ENCODE results near the gene CALM3. TPM values are rescaled to one million over a fixed set of nuclear protein-coding genes. Genes with fewer than 3 reads are reported as not detected.
"Not testable (repeated sequence)": the region's sequence is repeated elsewhere in the genome, so short reads cannot be mapped to it uniquely, and the experiment has no call there.

The CALM3 gene
- polyA plus RNA-seq = 401 TPM
- long read RNA-seq, donor 1, transcript CALM3-207 (4 exons, 721 nt) = minor isoform, 6 of 188 reads
- long read RNA-seq, donor 1, transcript CALM3-201 (6 exons, 2,289 nt) = major isoform, 128 of 188 reads
- long read RNA-seq, donor 1, partial matches to known transcripts = 47 of 188 reads
- long read RNA-seq, donor 1, other reads (novel, unspliced or antisense) = 6 of 188 reads
- long read RNA-seq, donor 2, transcript CALM3-207 (4 exons, 721 nt) = minor isoform, 22 of 377 reads
- long read RNA-seq, donor 2, transcript CALM3-201 (6 exons, 2,289 nt) = major isoform, 256 of 377 reads
- long read RNA-seq, donor 2, partial matches to known transcripts = 69 of 377 reads
- long read RNA-seq, donor 2, other reads (novel, unspliced or antisense) = 22 of 377 reads
- long read RNA-seq, donor 3, transcript CALM3-207 (4 exons, 721 nt) = minor isoform, 23 of 487 reads
- long read RNA-seq, donor 3, transcript CALM3-201 (6 exons, 2,289 nt) = major isoform, 355 of 487 reads
- long read RNA-seq, donor 3, partial matches to known transcripts = 61 of 487 reads
- long read RNA-seq, donor 3, other reads (novel, unspliced or antisense) = 41 of 487 reads
- long read RNA-seq, donor 4, transcript CALM3-207 (4 exons, 721 nt) = minor isoform, 6 of 45 reads
- long read RNA-seq, donor 4, transcript CALM3-201 (6 exons, 2,289 nt) = major isoform, 32 of 45 reads
- long read RNA-seq, donor 4, partial matches to known transcripts = 7 of 45 reads
- long read RNA-seq, donor 4, other reads (novel, unspliced or antisense) = 0 of 45 reads
- long read RNA-seq, donor 5, transcript CALM3-207 (4 exons, 721 nt) = minor isoform, 6 of 116 reads
- long read RNA-seq, donor 5, transcript CALM3-201 (6 exons, 2,289 nt) = major isoform, 95 of 116 reads
- long read RNA-seq, donor 5, partial matches to known transcripts = 14 of 116 reads
- long read RNA-seq, donor 5, other reads (novel, unspliced or antisense) = 0 of 116 reads
- long read RNA-seq, donor 6, transcript CALM3-201 (6 exons, 2,289 nt) = major isoform, 229 of 307 reads
- long read RNA-seq, donor 6, transcript CALM3-207 (4 exons, 721 nt) = minor isoform, 10 of 307 reads
- long read RNA-seq, donor 6, partial matches to known transcripts = 47 of 307 reads
- long read RNA-seq, donor 6, other reads (novel, unspliced or antisense) = 14 of 307 reads
- long read RNA-seq, donor 7, transcript CALM3-201 (6 exons, 2,289 nt) = major isoform, 90 of 104 reads
- long read RNA-seq, donor 7, transcript CALM3-207 (4 exons, 721 nt) = minor isoform, 7 of 104 reads
- long read RNA-seq, donor 7, partial matches to known transcripts = 5 of 104 reads
- long read RNA-seq, donor 7, other reads (novel, unspliced or antisense) = 0 of 104 reads
- long read RNA-seq, donor 8, transcript CALM3-201 (6 exons, 2,289 nt) = major isoform, 265 of 366 reads
- long read RNA-seq, donor 8, transcript CALM3-207 (4 exons, 721 nt) = minor isoform, 16 of 366 reads
- long read RNA-seq, donor 8, partial matches to known transcripts = 58 of 366 reads
- long read RNA-seq, donor 8, other reads (novel, unspliced or antisense) = 19 of 366 reads
- long read RNA-seq, donor 9, transcript CALM3-201 (6 exons, 2,289 nt) = major isoform, 181 of 254 reads
- long read RNA-seq, donor 9, transcript CALM3-207 (4 exons, 721 nt) = minor isoform, 15 of 254 reads
- long read RNA-seq, donor 9, partial matches to known transcripts = 37 of 254 reads
- long read RNA-seq, donor 9, other reads (novel, unspliced or antisense) = 12 of 254 reads
- long read RNA-seq, donor 10, transcript CALM3-201 (6 exons, 2,289 nt) = major isoform, 238 of 315 reads
- long read RNA-seq, donor 10, transcript CALM3-207 (4 exons, 721 nt) = minor isoform, 21 of 315 reads
- long read RNA-seq, donor 10, partial matches to known transcripts = 30 of 315 reads
- long read RNA-seq, donor 10, other reads (novel, unspliced or antisense) = 19 of 315 reads
- long read RNA-seq, donor 11, transcript CALM3-207 (4 exons, 721 nt) = minor isoform, 11 of 212 reads
- long read RNA-seq, donor 11, transcript CALM3-201 (6 exons, 2,289 nt) = major isoform, 147 of 212 reads
- long read RNA-seq, donor 11, partial matches to known transcripts = 31 of 212 reads
- long read RNA-seq, donor 11, other reads (novel, unspliced or antisense) = 19 of 212 reads

GRCh38 chr19:46601318-46602224, at the start of gene CALM3:
Gene CALM3 (plus strand): TSS chr19:46601330. CDS start chr19:46601435, 105 bp downstream.
- WGBS (ENCODE audit: insufficient coverage, low lambda C conversion rate) = 0% methylated on average over 5 of the region's 51 CpGs
- H3K27me3 ChIP-seq (ENCODE audit: control insufficient read depth, insufficient read depth, low read length) = no peaks in the 10 kb centered on the region
- peaks cover 17% of the 10 kb centered on the region for H3K36me3 ChIP-seq (ENCODE audit: control insufficient read depth, insufficient read depth, low read length)
- peaks cover 3% of the 10 kb centered on the region for H3K9me3 ChIP-seq (ENCODE audit: control insufficient read depth, low read depth, low read length)
- peak within 1 kb of the TSS; percentile 99 for H3K27ac ChIP-seq (ENCODE audit: low read length)
- DNase-seq = peak in 1 of 2 donors; percentile 36
- peak within 1 kb of the TSS; percentile 98 for H3K4me3 ChIP-seq (ENCODE audit: low read length)
- peaks cover 29% of the 10 kb centered on the region for H3K4me1 ChIP-seq (ENCODE audit: control insufficient read depth, insufficient read depth, low read length)

- peaks cover 12% of the 10 kb centered on the region for H3K9me3 ChIP-seq (ENCODE audit: control insufficient read depth, low read depth, low read length)
- no peak for DNase-seq
- no peak overlapping the region for H3K4me3 ChIP-seq (ENCODE audit: low read length)
- no peaks in the 10 kb centered on the region for H3K4me1 ChIP-seq (ENCODE audit: control insufficient read depth, insufficient read depth, low read length)
- WGBS (ENCODE audit: insufficient coverage, low lambda C conversion rate) = 100% methylated on average over 1 of the region's 1 CpG
- H3K36me3 ChIP-seq (ENCODE audit: control insufficient read depth, insufficient read depth, low read length) = no peaks in the 10 kb centered on the region
- no peak overlapping the region for H3K27ac ChIP-seq (ENCODE audit: low read length)
- no peaks in the 10 kb centered on the region for H3K27me3 ChIP-seq (ENCODE audit: control insufficient read depth, insufficient read depth, low read length)
These were observed 48.2 kb upstream of the CALM3 start for GRCh38 chr19:46552891-46553290.

DNA sequence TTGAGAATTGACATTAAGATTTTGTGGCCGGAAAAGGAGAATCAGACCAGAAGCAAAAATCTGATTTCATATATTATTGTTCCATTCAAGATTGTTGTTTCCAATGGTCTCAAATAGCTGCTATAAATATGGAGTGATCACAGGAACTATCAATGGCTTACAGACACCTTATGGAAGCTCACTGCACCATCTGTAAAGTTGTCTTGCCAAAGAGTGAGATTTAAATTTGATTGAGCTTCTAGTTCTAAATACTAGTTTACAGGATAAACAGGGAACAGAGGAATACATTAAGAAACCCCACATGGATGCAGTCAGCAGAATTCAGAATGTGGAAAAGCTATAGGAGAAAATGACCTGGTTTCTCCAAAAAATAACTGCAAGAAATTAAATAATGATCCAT, 47.0 kb upstream of the CALM3 start:
- no peaks in the 10 kb centered on the region for H3K27me3 ChIP-seq (ENCODE audit: control insufficient read depth, insufficient read depth, low read length)
- DNase-seq = no peak
- H3K27ac ChIP-seq (ENCODE audit: low read length) = no peak overlapping the region
- H3K4me3 ChIP-seq (ENCODE audit: low read length) = no peak overlapping the region
- no peaks in the 10 kb centered on the region for H3K36me3 ChIP-seq (ENCODE audit: control insufficient read depth, insufficient read depth, low read length)
- peaks cover 12% of the 10 kb centered on the region for H3K9me3 ChIP-seq (ENCODE audit: control insufficient read depth, low read depth, low read length)
- no CpG with 5 or more reads among the region's 1 CpG for WGBS (ENCODE audit: insufficient coverage, low lambda C conversion rate)
- no peaks in the 10 kb centered on the region for H3K4me1 ChIP-seq (ENCODE audit: control insufficient read depth, insufficient read depth, low read length)

DNA sequence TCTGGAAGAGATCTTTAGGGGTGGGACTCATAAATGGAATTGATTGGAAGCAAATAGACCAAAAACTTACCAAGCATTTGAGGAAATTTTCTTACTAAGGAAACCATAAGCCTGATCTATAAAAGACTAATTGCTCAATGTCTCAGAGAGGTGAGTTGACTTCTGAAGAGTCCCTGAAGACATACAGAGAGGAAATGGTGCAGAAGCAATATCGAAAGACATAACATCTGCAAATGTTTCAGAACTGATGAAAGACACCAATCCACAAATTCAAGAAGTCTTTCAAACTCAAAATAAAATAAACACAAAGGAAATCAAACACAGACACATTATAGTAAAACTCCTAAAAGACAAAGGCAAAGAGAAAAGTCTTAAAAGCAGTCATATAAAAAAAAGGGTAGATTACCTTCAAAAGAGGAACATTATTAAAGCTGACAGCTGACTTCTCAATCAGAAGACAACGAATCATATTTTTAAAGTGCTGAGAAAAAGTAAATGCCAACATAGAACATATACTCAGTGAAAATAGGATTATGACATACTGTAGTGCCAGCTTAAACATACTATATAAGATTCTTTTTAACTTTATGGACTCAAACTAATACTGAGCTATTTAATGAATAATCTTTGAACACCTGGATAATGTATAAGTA, 45.4 kb upstream of the CALM3 start:
- WGBS (ENCODE audit: insufficient coverage, low lambda C conversion rate) = 60% methylated on average over 1 of the region's 2 CpGs

DNA sequence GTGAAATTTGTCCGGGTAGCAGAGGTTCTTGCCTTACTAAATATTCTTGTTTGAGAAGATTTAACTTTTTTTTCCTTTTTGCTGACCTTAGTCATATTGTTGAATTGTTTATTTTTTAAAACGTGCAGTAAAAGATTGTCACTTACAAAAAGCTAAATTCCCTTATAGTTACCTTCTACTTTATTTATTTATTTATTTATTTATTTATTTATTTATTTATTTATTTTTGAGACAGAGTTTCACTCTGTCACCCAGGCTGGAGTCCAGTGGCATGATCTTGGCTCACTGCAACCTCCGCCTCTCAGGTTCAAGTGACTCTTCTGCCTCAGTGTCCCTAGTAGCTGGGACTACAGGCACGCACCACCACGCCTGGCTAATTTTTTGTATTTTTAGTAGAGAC, 44.7 kb upstream of the CALM3 start:
- H3K27me3 ChIP-seq (ENCODE audit: control insufficient read depth, insufficient read depth, low read length); H3K27ac ChIP-seq (ENCODE audit: low read length); H3K4me3 ChIP-seq (ENCODE audit: low read length); DNase-seq; H3K36me3 ChIP-seq (ENCODE audit: control insufficient read depth, insufficient read depth, low read length); H3K9me3 ChIP-seq (ENCODE audit: control insufficient read depth, low read depth, low read length); H3K4me1 ChIP-seq (ENCODE audit: control insufficient read depth, insufficient read depth, low read length): not testable (repeated sequence)
- 67% methylated on average over 2 of the region's 5 CpGs for WGBS (ENCODE audit: insufficient coverage, low lambda C conversion rate)

More for the DNA sequence above, 45.4 kb upstream of the CALM3 start:
- no peaks in the 10 kb centered on the region for H3K36me3 ChIP-seq (ENCODE audit: control insufficient read depth, insufficient read depth, low read length)
- H3K4me1 ChIP-seq (ENCODE audit: control insufficient read depth, insufficient read depth, low read length) = no peaks in the 10 kb centered on the region
- peaks cover 8% of the 10 kb centered on the region for H3K9me3 ChIP-seq (ENCODE audit: control insufficient read depth, low read depth, low read length)
- DNase-seq = no peak
- no peak overlapping the region for H3K27ac ChIP-seq (ENCODE audit: low read length)
- H3K4me3 ChIP-seq (ENCODE audit: low read length) = no peak overlapping the region
- no peaks in the 10 kb centered on the region for H3K27me3 ChIP-seq (ENCODE audit: control insufficient read depth, insufficient read depth, low read length)

DNA sequence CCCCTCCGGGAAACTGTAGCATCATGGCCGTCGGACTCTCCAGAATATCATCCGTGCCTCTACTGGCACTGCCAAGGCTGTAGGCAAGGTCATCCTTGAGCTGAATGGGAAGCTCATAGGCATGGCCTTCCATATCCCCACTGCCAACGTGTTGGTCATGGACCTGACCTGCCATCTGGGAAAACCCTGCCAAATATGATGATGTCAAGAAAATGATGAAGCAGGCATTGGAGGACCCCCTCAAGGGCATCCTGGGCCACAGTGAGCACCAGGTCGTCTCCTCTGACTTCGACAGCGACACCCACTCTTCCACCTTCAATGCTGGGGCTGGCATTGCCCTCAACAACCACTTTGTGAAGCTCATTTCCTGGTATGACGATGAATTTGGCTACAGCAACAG, 41.9 kb upstream of the CALM3 start:
- H3K9me3 ChIP-seq (ENCODE audit: control insufficient read depth, low read depth, low read length) = peaks cover 5% of the 10 kb centered on the region
- no peak overlapping the region for H3K4me3 ChIP-seq (ENCODE audit: low read length)
- H3K27me3 ChIP-seq (ENCODE audit: control insufficient read depth, insufficient read depth, low read length) = no peaks in the 10 kb centered on the region
- no peak overlapping the region for H3K27ac ChIP-seq (ENCODE audit: low read length)
- no peaks in the 10 kb centered on the region for H3K4me1 ChIP-seq (ENCODE audit: control insufficient read depth, insufficient read depth, low read length)
- no peak for DNase-seq
- no peaks in the 10 kb centered on the region for H3K36me3 ChIP-seq (ENCODE audit: control insufficient read depth, insufficient read depth, low read length)
- WGBS (ENCODE audit: insufficient coverage, low lambda C conversion rate) = no CpG with 5 or more reads among the region's 9 CpGs

DNA sequence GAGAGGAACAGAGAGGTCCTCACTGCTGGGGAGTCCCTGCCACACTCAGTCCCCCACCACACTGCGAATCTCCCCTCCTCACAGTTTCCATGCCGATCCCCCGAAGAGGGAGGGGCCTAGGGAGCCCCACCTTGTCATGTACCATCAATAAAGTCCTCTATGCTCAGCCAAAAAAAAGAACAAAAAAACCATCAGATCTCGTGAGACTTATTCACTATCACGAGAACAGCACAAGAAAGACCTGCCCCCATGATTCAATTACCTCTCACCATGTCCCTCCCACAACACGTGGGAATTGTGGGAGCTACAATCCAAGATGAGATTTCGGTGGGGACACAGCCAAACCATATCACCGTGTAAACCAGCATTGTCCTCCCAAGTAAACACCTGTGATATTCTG, 41.5 kb upstream of the CALM3 start:
- not testable (repeated sequence) for H3K4me3 ChIP-seq (ENCODE audit: low read length); DNase-seq; H3K36me3 ChIP-seq (ENCODE audit: control insufficient read depth, insufficient read depth, low read length); H3K9me3 ChIP-seq (ENCODE audit: control insufficient read depth, low read depth, low read length); H3K27ac ChIP-seq (ENCODE audit: low read length); H3K4me1 ChIP-seq (ENCODE audit: control insufficient read depth, insufficient read depth, low read length); H3K27me3 ChIP-seq (ENCODE audit: control insufficient read depth, insufficient read depth, low read length)
- no CpG with 5 or more reads among the region's 8 CpGs for WGBS (ENCODE audit: insufficient coverage, low lambda C conversion rate)

DNA sequence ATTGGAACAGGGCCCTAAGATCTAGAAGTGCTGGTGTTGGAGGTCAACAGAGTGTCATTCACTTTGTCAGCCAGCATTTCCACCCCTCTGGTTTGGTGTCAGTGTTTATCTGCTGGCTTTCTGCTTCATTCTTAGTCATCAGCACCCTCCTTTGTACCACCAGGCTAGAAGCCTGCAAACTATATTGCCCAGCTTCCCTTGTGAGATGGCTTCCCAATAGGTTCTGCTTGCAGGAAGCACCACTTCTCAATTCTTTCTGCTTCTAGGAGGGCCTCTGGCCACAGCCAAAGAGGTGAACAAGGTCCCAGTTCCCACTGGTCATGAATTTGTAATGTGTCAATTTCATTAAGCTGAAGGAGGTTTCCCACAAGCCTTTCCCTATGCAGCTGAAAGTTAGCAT, 36.4 kb upstream of the CALM3 start:
- H3K4me1 ChIP-seq (ENCODE audit: control insufficient read depth, insufficient read depth, low read length) = no peaks in the 10 kb centered on the region
- no peak for DNase-seq
- H3K27ac ChIP-seq (ENCODE audit: low read length) = no peak overlapping the region
- H3K36me3 ChIP-seq (ENCODE audit: control insufficient read depth, insufficient read depth, low read length) = no peaks in the 10 kb centered on the region
- H3K27me3 ChIP-seq (ENCODE audit: control insufficient read depth, insufficient read depth, low read length) = no peaks in the 10 kb centered on the region
- no peak overlapping the region for H3K4me3 ChIP-seq (ENCODE audit: low read length)
- H3K9me3 ChIP-seq (ENCODE audit: control insufficient read depth, low read depth, low read length) = no peaks in the 10 kb centered on the region

All from large intestine (tissue), 12 donors.